COLO668 (cell line): Measurements from ENCODE around the gene PPP1R1B.

Source experiments
- DNase-seq: peaks from one replicate; lab custom pipeline; 2025; ENCODE audit not compliant: unreplicated experiment; lab: John Stamatoyannopoulos, UW

The PPP1R1B gene

DNA sequence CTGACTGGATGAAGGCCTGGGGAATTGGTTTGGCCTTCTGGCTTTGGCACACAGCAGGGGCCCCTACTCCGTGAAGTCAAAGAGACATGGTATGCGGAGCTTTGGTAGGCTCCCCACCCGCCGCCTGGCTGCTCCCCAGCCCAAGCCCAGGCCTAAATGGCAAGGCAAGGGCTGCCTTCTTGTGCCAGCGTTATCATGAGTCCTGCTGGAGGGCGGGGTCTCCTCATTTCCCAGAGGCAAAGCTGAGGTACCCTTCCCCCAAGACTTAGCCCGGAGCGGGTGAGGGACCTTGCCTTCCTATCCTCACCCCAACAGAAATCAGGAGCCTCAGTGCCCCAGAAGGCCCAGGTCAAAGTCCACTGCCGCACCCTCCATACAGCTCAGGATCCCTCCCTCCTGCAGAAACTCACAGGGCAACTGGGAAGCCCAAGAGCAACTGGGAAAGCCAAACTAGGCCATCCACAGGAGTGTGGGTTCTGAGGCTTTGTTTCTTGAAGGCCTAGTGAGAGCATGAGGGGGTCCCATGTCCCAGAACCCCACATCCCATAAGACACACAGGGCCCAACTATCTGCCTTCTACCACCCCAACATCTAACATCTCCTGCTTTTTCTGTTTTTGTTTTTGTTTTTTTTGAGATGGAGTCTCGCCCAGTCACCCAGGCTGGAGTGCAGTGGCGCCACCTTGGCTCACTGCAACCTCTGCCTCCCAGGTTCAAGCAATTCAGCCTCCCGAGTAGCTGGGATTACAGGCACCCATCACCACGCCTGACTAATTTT, 51.8 kb downstream of the PPP1R1B start:
- DNase-seq: no peak

DNA sequence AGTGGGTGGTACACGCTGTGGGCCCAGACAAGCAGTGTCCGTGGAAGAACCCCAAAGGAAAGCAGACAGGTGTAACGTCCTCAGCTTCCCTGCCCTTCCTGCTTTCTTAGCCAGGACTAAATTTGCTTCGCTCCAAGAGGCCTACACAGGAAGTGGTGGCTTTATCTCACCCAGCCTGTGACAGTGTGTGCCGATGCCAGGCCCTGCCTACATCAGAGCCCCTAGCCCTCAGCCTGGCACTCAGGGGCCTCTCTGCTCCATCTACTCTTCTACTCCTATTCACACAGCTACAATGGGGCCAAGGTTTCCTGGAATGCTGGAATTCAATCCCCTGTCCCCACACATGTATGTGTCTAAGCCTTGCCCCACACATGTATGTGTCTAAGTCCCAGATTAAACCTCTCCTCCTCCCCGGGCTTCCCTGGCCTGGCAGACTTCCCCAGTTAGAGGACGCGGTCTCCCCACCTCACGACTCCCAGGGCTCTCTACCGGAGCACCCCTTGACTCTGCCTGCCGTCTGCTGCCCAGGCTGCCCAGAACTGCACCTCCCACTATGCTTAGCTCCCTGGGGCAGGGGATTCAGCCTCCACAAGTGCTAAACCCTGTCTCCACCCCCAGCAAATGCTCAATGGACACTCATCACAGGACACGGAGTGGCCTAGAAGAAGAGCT, 52.9 kb downstream of the PPP1R1B start:
- DNase-seq: no peak

DNA sequence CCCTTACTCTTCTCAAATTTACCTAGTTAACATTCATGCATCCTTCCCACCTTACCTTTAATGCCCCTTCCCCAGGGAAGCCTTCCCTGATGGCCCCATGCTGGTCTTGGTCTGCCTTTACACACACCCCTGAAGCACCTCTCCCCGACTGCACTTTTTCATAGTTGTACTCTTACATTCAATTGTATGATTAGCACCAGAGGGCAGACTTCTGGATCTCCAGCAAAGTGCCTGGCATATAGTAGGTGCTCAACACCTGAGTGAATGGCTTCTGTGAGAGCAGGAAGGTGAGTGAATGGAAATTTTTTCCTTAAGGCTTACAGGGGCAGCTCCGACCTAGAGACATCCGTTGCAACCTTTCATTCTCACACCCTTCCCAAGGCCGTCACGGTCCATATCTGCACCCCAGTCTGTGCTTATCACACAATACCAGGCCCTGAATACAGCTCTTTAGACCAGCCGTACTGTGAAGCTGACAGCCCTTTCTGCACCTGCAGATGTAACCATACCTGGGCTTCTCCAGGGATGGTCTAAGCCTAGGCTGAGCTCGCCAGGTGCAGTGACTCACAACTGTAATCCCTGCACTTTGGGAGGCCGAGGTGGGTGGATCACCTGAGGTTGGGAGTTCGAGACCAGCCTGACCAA, 56.7 kb downstream of the PPP1R1B start:
- no peak for DNase-seq

DNA sequence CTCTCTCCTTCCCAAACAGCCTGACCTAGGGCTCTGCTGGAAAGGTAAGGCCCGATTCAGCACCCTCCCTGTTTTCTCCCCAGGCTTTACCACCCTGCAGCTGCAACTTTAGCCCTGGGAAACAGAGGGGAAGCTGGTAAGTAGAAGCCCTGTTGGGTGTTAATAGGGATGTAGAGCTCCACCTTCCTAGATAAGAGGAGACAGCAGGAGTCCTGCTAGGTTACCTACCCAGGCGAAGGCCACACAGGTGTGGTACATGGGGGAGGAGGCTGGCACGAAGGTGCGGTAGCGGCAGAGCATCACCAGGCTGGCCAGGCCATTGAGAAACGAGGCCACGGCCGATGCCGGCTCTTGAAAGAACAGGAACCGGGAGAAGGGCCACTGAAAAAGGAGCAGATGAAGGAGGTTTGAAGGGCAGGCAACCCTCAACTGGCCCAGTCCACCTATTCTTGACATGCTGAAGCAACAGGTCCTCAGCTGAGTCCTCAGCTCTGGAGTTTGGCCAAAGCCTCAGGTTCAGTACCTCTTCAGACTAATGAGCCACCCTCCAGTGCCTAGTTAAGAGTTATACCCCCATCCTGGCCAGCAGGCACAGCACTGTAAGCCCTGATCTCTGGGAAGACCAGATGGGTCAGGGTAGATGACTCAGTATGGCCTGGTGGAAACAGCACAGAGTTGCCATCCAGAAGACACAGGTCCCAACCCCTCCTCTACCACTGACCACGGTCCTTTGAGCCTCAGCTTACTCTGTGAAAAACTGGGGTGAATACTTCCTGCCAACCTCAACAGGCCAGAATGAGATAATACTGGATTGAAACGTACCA, 57.8 kb downstream of the PPP1R1B start:
- DNase-seq: no peak
